Dedifferentiated amniotic fluid mesenchymal stem cell (primary cell): Measurements from ENCODE around the gene MBD5.

Experiments used
- DNase-seq: peaks from one replicate; pipeline ENCODE4 v3.0.0-alpha.2; 2016; ENCODE audit errors: extremely low spot score

MBD5 gene

DNA sequence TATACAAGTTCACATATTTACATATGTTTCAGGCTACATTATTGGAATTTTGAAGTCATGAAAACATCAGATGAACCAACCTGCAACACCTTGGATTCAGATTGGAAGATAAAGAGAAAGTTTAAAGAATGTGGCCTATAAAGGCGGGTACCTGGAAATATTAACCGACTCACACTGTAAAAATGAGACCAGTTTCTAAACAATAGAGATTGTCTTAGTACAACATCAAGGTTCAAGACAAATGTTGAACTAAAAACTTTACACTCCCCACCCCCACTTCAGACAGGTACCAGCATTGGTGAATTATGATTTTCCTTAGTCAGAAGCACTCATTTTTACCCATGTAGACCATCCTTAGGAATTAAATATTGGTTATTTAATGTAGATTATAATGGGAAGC is 437.3 kb downstream of the MBD5 start:
- no peak for DNase-seq

DNA sequence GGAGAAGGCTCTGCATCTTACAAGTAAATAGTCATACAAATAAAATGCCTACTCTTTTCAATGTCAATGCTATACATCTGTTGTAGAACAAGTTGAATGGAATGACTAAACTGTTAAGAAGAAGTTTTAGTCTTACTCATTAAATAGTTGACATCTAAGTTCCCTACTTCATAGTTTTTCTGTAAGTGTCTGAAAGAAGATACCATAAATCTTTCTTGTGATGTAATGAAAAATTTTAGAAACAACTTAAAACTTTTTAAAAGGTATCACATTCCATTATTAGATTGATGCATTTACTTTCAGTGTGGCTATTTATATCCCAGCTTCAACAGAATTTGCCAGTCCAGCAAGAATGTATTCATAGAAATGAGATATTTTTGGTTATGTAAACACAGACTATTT is 438.5 kb downstream of the MBD5 start:
- DNase-seq = peak; percentile 22

DNA sequence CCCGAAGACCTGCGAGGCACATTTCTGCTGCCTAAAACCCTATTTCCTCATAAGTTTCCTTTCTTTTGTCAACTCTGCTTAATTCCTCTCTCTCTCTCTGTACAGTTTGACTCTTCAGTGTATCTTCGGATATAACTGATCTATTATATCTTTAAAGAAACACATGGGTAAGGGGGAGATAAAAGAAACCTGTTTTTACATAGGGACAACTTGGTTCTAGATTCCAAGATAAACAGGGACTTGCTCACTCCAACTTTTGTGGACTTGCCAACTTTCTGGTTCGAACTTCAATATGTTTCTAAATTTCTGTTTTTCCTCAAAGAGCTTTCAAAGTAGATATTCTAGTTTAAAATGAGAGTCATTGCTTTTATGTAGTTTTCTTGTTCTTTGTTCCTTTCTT is 441.0 kb downstream of the MBD5 start:
- DNase-seq = no peak

DNA sequence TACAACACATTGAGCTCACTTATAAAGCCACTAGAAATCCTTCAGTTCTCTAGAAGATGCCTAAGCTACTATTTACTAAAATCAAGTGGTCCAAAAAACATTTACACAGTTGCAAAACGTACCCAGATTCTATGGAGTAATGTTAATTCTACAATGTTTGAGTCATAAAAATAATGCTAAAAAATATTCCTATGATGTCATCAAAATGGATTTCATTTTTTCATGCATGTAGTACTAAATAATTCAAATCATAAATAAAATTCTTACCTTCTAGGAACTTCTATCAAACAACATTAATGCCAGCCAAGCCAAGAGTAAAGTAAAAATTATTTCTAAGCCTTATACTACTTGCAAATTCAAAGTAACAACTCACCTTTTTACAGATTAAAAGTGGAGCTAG is 454.7 kb downstream of the MBD5 start:
- DNase-seq = no peak

DNA sequence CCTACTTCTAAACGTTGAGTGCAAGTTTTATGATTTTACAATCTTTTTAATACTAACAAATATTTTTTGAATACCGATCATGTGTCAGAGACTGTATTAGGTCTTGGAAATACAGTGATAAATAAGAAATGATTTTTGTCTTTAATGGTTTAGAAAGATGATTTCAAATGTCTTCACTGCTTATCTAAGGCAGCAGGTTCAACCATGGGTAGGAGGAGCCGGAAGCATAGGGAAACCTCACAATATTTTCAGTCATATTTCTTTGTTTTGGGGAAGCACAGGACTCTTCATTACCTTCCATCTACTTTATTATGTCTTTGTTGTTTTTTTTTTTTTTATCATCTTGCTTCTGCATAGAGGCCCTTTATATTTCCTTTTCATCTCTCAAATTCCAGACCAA is 458.5 kb downstream of the MBD5 start:
- no peak for DNase-seq

DNA sequence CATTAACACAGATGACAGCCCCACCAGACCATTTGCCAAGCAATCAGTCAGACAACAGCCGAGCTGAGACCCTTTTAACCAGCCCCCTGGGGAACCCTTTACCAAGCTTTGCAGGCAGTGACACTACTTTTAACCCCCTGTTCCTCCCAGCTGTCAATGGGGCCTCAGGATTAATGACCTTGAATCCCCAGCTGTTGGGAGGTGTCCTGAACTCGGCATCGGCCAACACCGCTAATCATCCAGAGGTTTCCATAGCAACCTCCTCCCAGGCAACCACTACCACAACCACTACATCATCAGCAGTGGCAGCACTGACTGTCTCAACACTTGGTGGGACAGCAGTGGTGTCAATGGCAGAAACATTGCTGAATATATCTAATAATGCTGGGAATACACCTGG is 462.8 kb downstream of the MBD5 start:
- no peak for DNase-seq

DNA sequence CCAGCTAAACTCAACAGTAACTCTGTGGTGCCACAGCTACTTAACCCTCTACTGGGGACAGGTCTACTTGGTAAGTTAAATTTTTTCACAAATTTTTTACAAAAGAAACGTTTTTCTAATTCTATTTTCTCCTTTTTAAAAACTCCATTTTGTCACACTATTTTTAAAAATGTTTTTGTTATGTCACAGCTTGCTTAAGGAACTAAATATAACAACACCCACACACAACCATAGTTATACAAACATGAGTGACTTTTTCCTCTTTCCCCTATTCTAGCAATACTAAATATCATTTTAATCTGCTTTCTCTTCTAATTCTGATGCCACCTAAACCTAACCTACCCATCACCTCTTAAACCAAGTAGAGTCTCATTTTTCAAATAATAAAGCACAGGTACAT is 463.2 kb downstream of the MBD5 start:
- DNase-seq = no peak

DNA sequence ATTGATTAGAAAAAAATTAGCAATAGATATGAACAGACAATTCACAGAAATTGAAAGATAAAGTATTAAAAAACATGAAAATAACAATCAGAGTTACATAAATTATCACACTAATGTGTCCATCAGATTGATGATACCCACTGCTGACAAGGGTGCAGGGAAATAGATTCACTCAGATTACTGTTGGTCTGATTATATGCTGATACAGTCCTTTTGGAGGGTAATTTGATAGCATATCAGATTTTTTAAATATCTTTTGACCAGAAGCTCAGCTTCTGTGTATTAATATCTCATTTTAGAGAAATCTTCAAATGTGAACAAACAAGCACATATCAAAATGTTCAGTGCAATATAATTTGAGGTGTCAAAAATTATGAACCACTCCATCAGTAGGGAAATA is 465.8 kb downstream of the MBD5 start:
- DNase-seq = no peak

DNA sequence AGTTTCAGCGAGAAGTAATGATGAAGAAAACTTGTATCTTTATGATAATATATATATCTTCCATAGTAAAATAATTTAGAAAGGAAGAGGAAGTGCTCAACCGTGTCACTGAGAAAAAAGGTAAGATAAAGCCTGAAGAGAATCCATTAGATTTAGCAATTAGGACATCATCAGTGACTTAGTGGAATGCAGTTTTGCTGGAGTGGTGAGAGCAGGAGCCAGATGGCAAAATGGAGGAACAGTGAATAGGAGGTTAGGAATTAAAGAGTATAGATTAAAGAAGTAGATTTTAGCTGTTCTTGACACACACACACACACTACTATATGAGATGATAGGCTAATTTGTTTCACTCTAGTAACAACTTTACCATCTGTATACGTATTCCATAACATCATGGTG is 466.5 kb downstream of the MBD5 start:
- DNase-seq = no peak

DNA sequence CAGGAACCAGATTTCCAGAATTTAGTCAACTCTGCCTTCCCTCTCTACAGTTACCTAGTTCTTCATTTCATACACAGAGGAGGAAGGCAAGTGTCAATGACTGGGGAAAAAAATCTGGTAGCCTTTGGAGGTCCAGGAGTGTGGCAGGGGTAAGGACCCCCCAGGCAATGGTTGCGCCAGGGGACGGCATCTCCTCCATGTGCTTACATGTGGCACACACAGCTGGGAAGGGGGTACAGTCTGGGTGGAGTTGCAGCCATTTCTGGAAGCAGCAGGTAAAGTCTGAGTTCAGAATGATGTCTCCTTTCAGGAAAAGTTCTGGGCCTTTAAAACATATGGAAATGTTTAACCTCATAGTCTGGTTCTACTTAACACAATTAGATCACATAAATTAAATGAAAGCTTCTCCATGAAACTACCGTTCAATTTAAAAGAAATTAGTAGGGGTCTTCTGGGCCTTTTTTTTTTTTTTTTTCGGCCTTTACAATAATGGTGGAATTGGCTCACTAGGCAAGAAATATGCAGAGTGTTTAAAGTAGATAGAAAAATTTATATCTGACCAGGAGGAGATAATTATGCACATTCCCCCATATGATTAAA is 470.0 kb downstream of the MBD5 start:
- no peak for DNase-seq

DNA sequence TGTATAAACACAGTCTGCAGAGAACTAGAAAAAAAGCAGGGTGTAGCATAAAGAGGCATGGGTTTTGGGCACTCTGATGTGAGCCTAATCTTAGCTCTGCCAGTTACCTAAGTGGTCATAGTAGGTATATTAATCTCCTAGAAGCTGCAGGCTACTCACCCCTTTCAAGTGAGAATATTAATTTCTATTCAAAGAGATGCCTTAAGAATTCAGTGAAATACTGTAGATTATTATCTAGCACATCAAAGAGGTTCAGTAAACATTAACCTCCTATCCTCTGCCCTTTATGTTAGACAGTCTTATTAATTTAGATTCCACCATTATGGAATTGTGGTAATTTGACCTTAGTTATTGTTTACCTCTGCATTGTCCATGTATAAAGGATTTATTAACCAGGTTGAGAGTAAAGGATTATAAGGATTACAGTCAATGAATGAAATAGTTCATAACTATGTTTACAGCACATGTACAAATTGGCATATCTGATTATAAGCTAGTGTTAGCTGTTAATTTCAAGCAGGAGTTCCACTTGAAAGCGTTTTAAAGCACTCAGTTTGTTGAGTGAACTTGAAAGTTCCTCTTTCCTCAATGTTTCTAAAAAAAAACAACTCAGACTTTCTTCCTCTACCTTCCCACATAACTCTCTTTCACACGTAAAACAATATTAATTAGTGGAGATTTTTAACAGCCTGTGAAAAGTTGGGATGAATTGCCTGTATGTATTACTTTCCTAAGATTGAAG is 473.1 kb downstream of the MBD5 start:
- no peak for DNase-seq

DNA sequence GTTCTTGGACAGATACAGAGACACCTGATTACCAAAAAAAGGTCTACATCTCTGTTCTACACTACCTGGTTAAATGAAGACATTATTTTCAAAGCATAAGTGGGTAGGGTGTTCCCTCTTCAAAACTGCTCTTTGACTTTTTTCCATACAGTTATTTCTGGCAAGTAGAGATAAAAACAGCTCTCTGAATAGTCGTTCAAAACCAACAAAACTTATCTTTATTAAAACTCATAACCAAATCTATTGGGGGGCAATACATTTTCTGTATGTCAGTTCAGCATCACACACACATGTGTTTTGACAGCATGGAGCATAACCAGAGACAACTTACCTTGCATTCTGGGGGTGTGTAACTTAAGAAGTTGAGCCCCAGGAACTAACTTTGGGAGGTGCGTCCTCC is 474.7 kb downstream of the MBD5 start:
- no peak for DNase-seq

DNA sequence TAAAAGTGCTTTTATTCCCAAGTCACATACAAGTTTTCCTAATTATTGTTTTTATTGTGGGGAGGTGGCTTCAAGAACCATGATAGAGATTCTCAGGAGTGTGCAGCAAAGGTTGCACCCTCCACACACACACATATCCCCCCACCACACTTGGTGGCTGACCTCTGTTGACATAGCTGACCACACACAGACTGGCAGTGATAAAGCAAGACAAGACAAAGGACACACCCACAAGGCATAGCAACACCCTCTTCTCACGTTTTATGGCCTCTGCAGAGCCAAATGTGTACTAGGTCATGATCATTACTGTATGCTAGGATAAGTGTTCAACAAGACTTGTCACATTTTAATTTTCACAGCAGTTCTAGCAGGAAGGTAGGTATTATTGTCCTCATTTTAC is 480.7 kb downstream of the MBD5 start:
- no peak for DNase-seq

DNA sequence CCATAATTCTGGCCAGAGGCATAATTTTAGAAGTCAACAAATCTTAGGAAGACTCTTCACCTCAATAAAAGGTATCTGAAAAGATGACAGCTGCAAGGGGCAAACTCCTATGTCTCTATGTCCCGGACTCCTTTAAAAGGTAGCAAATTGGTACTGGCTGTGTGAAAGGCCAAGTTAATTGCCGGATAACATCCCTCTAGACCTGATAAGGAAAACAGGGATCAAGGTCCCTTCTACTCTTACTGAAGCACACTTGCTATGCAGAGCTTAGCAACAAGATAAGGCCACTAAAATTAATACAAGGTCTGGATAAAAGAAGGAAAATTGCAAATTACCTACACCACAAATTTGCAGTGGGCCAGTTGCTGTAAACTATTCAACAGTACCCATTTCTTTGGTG is 482.6 kb downstream of the MBD5 start:
- DNase-seq = no peak

DNA sequence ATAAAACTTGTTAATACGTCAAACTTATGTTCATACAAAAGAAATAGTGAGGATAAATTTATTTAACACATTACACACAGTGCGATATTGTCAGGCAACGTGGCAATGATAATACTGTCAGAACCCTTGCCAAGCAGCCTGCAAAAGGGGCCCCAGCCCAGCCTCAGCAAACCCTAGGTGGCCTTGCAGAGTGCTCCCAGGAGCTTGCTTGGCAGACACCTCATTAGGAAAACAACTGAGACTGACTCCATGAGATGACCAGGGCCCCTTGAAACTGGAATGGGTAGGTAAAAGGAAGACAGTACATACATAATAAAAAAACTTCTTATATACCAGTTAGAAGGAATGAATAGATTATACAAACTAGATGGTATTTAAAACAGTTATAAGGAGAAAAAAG is 487.1 kb downstream of the MBD5 start:
- DNase-seq = no peak

DNA sequence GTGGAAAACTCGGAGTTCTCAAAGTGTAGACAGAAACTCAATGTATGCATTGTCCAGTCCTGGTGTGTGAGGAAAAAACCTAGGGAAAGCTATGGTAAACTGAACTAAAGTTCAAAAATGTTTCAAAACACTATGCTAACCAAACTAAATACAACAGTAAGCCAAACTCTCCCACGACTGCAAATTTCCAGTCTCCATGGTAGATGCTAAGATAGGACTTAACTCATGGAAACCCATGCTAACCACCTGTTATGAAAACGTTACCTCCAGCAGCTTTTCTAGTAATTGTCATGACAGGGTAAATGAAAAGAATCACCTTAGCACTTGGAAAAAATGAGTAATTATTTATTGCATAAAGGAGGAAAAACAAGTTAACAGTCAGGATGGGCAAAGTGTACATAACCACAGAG is 488.0 kb downstream of the MBD5 start:
- DNase-seq = no peak

DNA sequence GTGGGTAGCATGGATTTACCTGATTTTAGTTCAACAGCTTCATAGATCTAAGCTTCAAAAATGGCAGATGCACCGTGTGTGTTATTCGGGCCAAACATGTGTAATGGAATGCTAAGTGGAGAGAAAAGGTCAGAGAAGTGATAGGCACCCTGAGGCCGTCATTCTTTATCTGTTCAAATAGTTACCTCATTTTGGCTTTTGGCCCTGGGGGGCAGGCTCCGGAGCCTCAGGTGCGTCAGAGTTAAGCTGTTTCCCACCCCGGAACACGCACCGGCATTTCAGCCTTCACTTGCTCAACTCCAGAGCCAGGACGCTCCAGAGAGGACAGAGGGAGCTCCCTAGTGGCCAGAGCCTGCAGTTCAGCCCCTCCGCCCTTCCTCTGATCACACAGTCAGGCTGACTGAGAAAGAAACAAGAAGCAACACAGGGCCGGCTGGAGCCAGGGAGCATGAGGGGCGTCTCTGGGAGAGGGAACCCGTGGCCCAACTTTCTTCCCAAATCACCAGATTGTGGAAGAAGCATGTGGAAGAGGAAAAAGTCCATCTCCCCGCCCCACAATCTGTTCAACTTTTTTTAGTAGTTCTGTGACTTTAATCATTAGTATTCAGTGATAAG is 488.5 kb downstream of the MBD5 start:
- peak; percentile 80 for DNase-seq

DNA sequence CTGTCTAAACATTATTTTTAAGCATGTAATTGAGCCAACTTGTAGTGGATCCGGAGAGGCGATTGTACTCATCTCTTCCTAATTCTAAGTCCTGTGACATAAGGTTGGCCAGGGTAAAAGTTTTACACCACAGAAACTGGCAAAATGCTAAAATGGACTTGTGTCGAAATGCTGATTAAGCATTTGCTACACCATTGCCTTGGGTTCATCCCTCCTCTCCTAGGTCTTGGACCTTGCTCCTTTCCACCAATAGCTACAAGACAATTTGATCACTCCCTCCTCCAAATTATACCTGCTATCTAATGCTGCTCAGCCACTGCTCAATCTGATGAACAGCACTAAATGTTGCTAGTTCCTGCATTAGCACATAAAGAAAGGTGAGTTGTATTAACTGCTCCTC is 491.0 kb downstream of the MBD5 start:
- DNase-seq = no peak

DNA sequence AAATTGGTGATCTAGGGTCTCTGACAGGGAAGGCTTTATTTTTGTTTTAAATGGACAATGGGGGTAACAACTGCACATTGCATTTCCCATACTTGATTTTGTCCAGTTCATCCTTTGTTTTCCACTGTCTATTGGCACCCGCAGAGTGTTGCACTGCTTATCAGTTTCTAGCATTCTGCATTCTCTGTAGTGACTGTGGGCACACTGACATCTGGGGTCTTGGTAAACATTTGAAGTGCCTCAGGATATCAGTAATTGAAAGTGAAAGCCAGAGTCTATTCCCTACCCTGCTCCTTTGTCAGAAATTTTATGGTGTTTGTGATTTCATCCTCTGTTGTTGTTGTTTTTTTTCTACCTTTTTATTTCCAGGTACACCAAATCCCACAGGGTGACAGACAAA is 491.6 kb downstream of the MBD5 start:
- DNase-seq = no peak

DNA sequence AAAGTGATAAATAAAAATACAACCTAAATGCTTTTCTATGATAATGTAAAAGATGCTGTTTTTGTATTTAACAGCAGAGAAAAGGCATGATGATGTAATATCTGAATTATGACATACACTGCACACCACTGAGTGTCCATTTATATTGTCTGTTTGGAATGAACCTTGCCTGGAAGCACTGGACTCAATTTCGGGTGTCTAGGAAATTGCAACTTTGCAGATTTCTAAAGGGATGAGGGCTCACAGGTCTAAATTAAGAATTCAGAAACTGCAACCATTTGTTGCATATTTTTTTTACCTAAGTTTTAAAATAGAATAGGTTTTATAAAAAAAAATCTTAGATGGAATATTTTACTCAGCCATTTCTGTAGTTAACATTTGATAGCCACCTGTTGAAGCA is 492.5 kb downstream of the MBD5 start:
- no peak for DNase-seq

DNA sequence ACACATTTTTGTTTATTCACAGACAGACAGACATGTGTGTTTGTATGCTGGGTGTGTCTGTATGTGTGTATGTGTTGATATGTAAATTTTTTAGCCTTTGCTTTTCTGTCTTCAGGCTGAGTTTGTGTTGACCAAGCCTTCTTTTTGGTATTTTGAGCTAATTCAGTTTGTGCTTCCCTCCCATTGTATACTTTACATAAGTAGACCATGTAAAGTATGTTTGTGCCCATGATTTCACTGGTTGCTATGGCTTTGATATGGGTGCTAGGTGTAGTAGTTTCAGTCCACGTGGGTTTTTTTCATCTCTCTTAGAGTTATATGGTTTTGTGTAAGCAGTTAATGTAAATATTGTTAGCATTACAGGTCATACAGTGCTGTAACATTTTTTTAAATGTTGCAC is 494.2 kb downstream of the MBD5 start:
- no peak for DNase-seq

DNA sequence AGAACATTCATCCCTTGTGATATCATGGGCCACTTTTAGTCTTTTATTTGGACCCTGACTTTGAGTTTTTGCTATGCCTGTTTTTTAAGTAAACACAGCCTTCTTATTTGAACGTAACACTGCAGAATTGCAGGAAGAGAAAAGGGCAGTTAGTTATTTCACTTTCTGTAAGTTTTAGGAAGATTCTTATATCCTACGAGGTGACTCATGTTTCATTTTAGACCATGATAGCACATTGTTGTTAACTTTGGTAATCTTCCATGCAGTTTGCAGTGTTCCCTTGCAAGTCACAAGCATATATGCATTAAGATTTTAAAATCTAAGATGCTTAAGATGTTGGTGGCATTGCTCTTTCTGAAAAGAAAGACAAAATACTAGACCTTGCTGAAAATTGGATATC is 495.1 kb downstream of the MBD5 start:
- DNase-seq = no peak

DNA sequence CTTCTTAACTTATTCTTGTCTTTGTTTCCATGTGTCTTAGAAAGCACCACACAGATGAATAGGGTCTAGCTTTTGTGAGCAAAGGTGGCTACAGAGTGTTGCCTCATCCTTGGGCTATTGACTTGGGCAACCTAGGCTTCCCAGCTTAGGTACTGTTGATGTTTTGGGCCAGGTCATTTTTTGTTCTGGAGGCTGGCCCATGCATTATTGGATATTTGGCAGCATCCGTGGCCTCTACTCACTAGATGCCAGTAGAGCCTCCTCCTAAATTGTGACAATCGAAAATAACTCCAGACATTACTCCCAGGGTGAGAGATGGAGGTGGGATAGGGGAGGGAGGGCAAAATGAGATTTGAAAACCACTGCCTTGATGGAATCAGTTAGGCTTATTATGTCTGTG is 496.4 kb downstream of the MBD5 start:
- DNase-seq = no peak

DNA sequence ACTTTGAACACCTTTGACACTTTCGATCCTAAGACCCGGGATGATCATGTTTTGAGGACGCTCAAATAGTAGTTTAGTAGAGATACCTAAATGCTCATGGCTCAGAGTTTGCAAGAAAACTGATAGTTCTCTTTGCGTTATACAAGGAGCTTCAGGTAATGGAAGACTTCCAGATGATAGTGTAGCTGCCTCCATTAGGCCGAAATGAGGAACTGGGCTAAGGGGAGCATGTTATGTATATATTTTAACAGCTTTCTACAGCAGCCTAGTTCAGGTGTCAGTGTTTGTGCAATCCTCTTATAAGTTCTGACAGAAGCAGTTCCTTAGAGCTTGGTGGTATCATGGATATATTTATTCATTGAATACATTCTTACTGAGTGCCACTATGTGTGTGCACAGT is 496.9 kb downstream of the MBD5 start:
- no peak for DNase-seq
